HG02642 (cell line): ENCODE measurements around the gene ICA1.

ENCODE experiments used
- ATAC-seq: cut with Tn5 transposase; IDR thresholded peaks from one replicate; pipeline ENCODE4 v1.9.1; 2021; ENCODE audit warnings: mild to moderate bottlenecking; ENCODE audit not compliant: unreplicated experiment, poor library complexity

ICA1 gene

GRCh38 chr7:8228766-8229674, 32.9 kb downstream of the ICA1 start:
- no peak for ATAC-seq

GRCh38 chr7:8228068-8228467, 33.9 kb downstream of the ICA1 start:
- ATAC-seq = no peak

- no peak for ATAC-seq
These were observed 34.7 kb downstream of the ICA1 start for GRCh38 chr7:8227261-8227660.

GRCh38 chr7:8226501-8226900, 35.5 kb downstream of the ICA1 start:
- no peak for ATAC-seq

- ATAC-seq = no peak
These were observed 40.4 kb downstream of the ICA1 start for GRCh38 chr7:8221567-8221966.

- ATAC-seq = no peak
These were observed 40.9 kb downstream of the ICA1 start for GRCh38 chr7:8221101-8221495.

- ATAC-seq = no peak
These were observed 41.4 kb downstream of the ICA1 start for GRCh38 chr7:8220376-8221100.

GRCh38 chr7:8217200-8218068, 44.5 kb downstream of the ICA1 start:
- no peak for ATAC-seq

- no peak for ATAC-seq
These were observed 45.7 kb downstream of the ICA1 start for GRCh38 chr7:8216334-8216690.

GRCh38 chr7:8215648-8216333, 46.2 kb downstream of the ICA1 start:
- no peak for ATAC-seq

- ATAC-seq = no peak
These were observed 47.6 kb downstream of the ICA1 start for GRCh38 chr7:8214244-8214824.

GRCh38 chr7:8213381-8213780, 48.6 kb downstream of the ICA1 start:
- no peak for ATAC-seq

GRCh38 chr7:8212638-8213037, 49.3 kb downstream of the ICA1 start:
- no peak for ATAC-seq

GRCh38 chr7:8211725-8212096, 50.3 kb downstream of the ICA1 start:
- ATAC-seq = no peak

GRCh38 chr7:8210845-8211724, 50.9 kb downstream of the ICA1 start:
- no peak for ATAC-seq

GRCh38 chr7:8209353-8209752, 52.6 kb downstream of the ICA1 start:
- no peak for ATAC-seq

GRCh38 chr7:8208816-8209215, 53.2 kb downstream of the ICA1 start:
- no peak for ATAC-seq

- no peak for ATAC-seq
These were observed 55.0 kb downstream of the ICA1 start for GRCh38 chr7:8206956-8207355.

- ATAC-seq = no peak
These were observed 56.4 kb downstream of the ICA1 start for GRCh38 chr7:8205537-8205936.
